GM23248 (cell line): ENCODE measurements around the gene TTLL5.

Experiments used
- EZH2 ChIP-seq: fragments of 200-600 bp; sonication (generic); IDR thresholded peaks from 2 replicates; pipeline ENCODE4 v1.6.1; 2018; ENCODE audit warnings: antibody characterized with exemption, mild to moderate bottlenecking; ENCODE audit not compliant: insufficient read depth, poor library complexity, severe bottlenecking
- EZH2phosphoT487 ChIP-seq: fragments of 200-600 bp; sonication (generic); IDR thresholded peaks from 2 replicates; pipeline ENCODE4 v1.6.1; 2018; ENCODE audit warnings: antibody characterized with exemption, moderate library complexity, mild to moderate bottlenecking, low read depth; ENCODE audit not compliant: insufficient read depth

DNA sequence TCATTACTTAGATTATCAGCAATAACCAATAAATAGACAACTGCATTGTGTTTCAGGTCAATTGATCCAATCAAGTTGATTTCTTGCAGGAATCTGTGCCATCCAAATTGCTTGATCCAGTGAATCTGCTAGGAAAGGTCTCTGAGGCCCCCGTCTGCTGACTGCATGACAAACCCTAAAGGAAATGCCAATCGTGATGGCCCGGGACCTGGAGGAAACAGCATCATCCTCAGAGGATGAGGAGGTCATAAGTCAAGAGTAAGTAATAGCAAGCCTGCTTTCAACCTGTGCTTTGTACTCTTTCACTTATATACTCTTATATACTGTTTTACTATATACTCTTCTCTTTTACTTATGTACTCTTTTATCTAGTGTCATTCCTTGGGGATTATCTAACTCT is 1.9 kb downstream of the TTLL5 start:
- TF ChIP-seq EZH2 (no peak), EZH2phosphoT487 (no peak)
